HG03521 (cell line): ENCODE measurements around the gene LHB.

Source experiments
- ATAC-seq: cut with Tn5 transposase; IDR thresholded peaks from one replicate; pipeline ENCODE4 v1.9.1; 2021; ENCODE audit warnings: mild to moderate bottlenecking, moderate library complexity; ENCODE audit not compliant: unreplicated experiment

LHB gene

GRCh38 chr19:48986211-48986610, 30.7 kb downstream of the LHB start:
- ATAC-seq, result no peak

GRCh38 chr19:48985711-48986110, 31.2 kb downstream of the LHB start:
- ATAC-seq, result no peak

GRCh38 chr19:48982280-48982679, 34.6 kb downstream of the LHB start:
- no peak for ATAC-seq

GRCh38 chr19:48977061-48977460, 39.8 kb downstream of the LHB start:
- no peak for ATAC-seq

- ATAC-seq, result no peak
Measured at GRCh38 chr19:48975947-48976847, 40.7 kb downstream of the LHB start.

GRCh38 chr19:48970923-48971395, 45.9 kb downstream of the LHB start:
- no peak for ATAC-seq

- ATAC-seq, result no peak
Measured at GRCh38 chr19:48970139-48970766, 46.6 kb downstream of the LHB start.

GRCh38 chr19:48969276-48970138, 47.4 kb downstream of the LHB start:
- ATAC-seq, result no peak

GRCh38 chr19:48968813-48969218, 48.1 kb downstream of the LHB start:
- no peak for ATAC-seq

- ATAC-seq, result no peak
Measured at GRCh38 chr19:48968179-48968661, 48.7 kb downstream of the LHB start.

- ATAC-seq, result no peak
Measured at GRCh38 chr19:48967346-48968178, 49.3 kb downstream of the LHB start.

- no peak for ATAC-seq
Measured at GRCh38 chr19:48966541-48967345, 50.1 kb downstream of the LHB start.
